GM12878 (cell line): Measurements from ENCODE around the gene ADAMTS4. TPM values are rescaled to one million over a fixed set of nuclear protein-coding genes. Genes with fewer than 3 reads are reported as not detected.

Experiments
- ATAC-seq: fragments of 200-7000 bp; cut with Tn5 transposase; 3 replicates; pipeline ENCODE4 v1.9.1; 2020; ENCODE audit warnings: mild to moderate bottlenecking, moderate library complexity
- BruUV-seq: library from RNA; stranded (reverse); fragments of 400-500 nt; replicated peaks from 2 replicates; lab custom pipeline; 2021; lab: Mats Ljungman, UMichigan
- CTCF ChIA-PET: fragments of 300-600 bp; sonication (Branson Sonifier 250); formaldehyde crosslinking; extraction: SDS; loops from one replicate; lab custom pipeline; 2021; ENCODE audit warnings: inconsistent platforms; lab: Yijun Ruan, JAX
- POLR2A ChIA-PET: fragments of 350-600 bp; formaldehyde crosslinking; extraction: SDS; loops from one replicate; lab custom pipeline; 2021; ENCODE audit warnings: inconsistent platforms; lab: Charles Lee
- RAD21 ChIA-PET: fragments of 300-600 bp; sonication (Branson Sonifier 250); formaldehyde crosslinking; loops from one replicate; lab custom pipeline; 2023; ENCODE audit warnings: antibody characterized with exemption; ENCODE audit not compliant: unreplicated experiment; lab: Charles Lee
- SMC1A ChIA-PET: fragments of 300-600 bp; sonication (Branson Sonifier 250); formaldehyde crosslinking; loops from one replicate; lab custom pipeline; 2023; ENCODE audit not compliant: unreplicated experiment, uncharacterized antibody; lab: Charles Lee
- DNase-seq: peaks from one replicate; pipeline ENCODE4 v3.0.0-alpha.2; 2011; ENCODE audit warnings: low read depth, low spot score
- FAIRE-seq: peaks from 3 replicates; lab custom pipeline; 2011; peaks lifted over from hg19 to GRCh38; lab: Jason Lieb, UNC
- H2AFZ ChIP-seq: 2 replicates; pipeline ENCODE4 v1.6.0; 2011; ENCODE audit warnings: low read depth, low read length, control low read depth; ENCODE audit not compliant: control insufficient read depth
- H3K27ac ChIP-seq: 2 replicates; pipeline ENCODE4 v1.5.1; 2011; ENCODE audit warnings: control low read depth; ENCODE audit not compliant: control insufficient read depth, insufficient read depth
- H3K27me3 ChIP-seq, 2 experiments: replicated peaks in 1 of 2; 2 replicates each; pipeline versions ENCODE4 v1.6.0 to v1.6.1; 2011; ENCODE audit warnings: low read length in 1 of 2; ENCODE audit not compliant: control insufficient read depth in 2 of 2, insufficient read depth in 2 of 2
- H3K36me3 ChIP-seq, 2 experiments: 2 replicates each; pipeline ENCODE4 v1.5.1; 2011; ENCODE audit warnings: low read length in 1 of 2; ENCODE audit not compliant: control insufficient read depth in 2 of 2, insufficient read depth in 2 of 2
- H3K4me1 ChIP-seq: 2 replicates; pipeline ENCODE4 v1.6.1; 2011; ENCODE audit warnings: mild to moderate bottlenecking, low read length, moderate library complexity, mixed read lengths; ENCODE audit not compliant: control insufficient read depth, insufficient read depth
- H3K4me2 ChIP-seq: 2 replicates; pipeline ENCODE4 v1.6.0; 2011; ENCODE audit warnings: control low read depth; ENCODE audit not compliant: control insufficient read depth, insufficient read depth
- H3K4me3 ChIP-seq: fragments of 200-600 bp; sonication (generic); 2 replicates; pipeline ENCODE4 v1.5.1; 2016
- H3K79me2 ChIP-seq: 2 replicates; pipeline ENCODE4 v1.6.0; 2011; ENCODE audit warnings: low read length; ENCODE audit not compliant: control insufficient read depth, insufficient read depth
- H3K9ac ChIP-seq: 2 replicates; pipeline ENCODE4 v1.8.0; 2011; ENCODE audit warnings: low read length, control low read depth, mixed read lengths; ENCODE audit not compliant: control insufficient read depth, insufficient read depth
- H3K9me3 ChIP-seq: replicated peaks from 3 replicates; pipeline ENCODE4 v1.5.1; 2011; ENCODE audit warnings: mild to moderate bottlenecking, low read length; ENCODE audit not compliant: control insufficient read depth, insufficient read depth
- H4K20me1 ChIP-seq: 2 replicates; pipeline ENCODE4 v1.6.0; 2011; ENCODE audit not compliant: control insufficient read depth, insufficient read depth
- BCLAF1 ChIP-seq: fragments of 450-650 bp; IDR thresholded peaks from 2 replicates; pipeline ENCODE4 v1.6.1; 2017; ENCODE audit warnings: antibody characterized with exemption, mild to moderate bottlenecking, moderate library complexity
- CEBPB ChIP-seq, 2 experiments: fragments of 150-350 bp in 1 of 2; IDR thresholded peaks; 2 replicates each; pipeline ENCODE4 v1.6.1; 2012 to 2014; ENCODE audit warnings: low read depth in 2 of 2, low read length in 2 of 2, borderline replicate concordance in 1 of 2, inconsistent platforms in 1 of 2
- E2F4 ChIP-seq: IDR thresholded peaks from 2 replicates; pipeline ENCODE4 v1.6.1; 2012; ENCODE audit warnings: low read depth, low read length, improper control_type of control experiment
- HDAC2 ChIP-seq: fragments of 200-600 bp; sonication (generic); IDR thresholded peaks from 2 replicates; pipeline ENCODE4 v1.6.1; 2017
- MEF2B ChIP-seq: fragments of 450-650 bp; IDR thresholded peaks from 2 replicates; pipeline ENCODE4 v1.6.1; 2018; ENCODE audit warnings: mild to moderate bottlenecking, moderate library complexity; ENCODE audit not compliant: partially characterized antibody, poor library complexity, severe bottlenecking
- SMC3 ChIP-seq: IDR thresholded peaks from 2 replicates; pipeline ENCODE4 v1.6.1; 2011; ENCODE audit warnings: low read length, improper control_type of control experiment, borderline replicate concordance
- WGBS: methylation state at CpG from one replicate; pipeline ENCODE4 v1.1.6; 2016; ENCODE audit warnings: low lambda C conversion rate; ENCODE audit not compliant: insufficient replicate concordance, insufficient coverage; ENCODE audit errors: missing lambda C conversion rate; 5-methylcytosine and 5-hydroxymethylcytosine counted together
- in situ Hi-C: fragments of 300-500 bp; cut with MboI; formaldehyde crosslinking; loops from 9 replicates; pipeline ENCODE4 v1.14.3; 2018; ENCODE audit warnings: mixed read lengths
- intact Hi-C: fragments of 100-400 bp; cut with micrococcal nuclease; formaldehyde crosslinking; loops from one replicate; pipeline ENCODE4 v1.14.2; 2022; ENCODE audit not compliant: unreplicated experiment
- polyA plus RNA-seq, 11 experiments: library from polyadenylated mRNA; depleted of rRNA in 4 of 11; unstranded in 6 of 11; stranded (reverse) in 5 of 11; fragments of >200 nt; fragmentation: Nextera tagmentation in 4 of 11; fragmentation: Illumina TruSeq in 1 of 11; extraction: Ambion mirVana in 4 of 11; extraction: Trizol in 1 of 11; gene quantifications; 1 replicate in 1 of 11; 2 replicates in 10 of 11; pipeline versions ENCODE4 v1.2.1 to v1.2.3, GENCODE V29; 2011 to 2016; ENCODE audit warnings: inconsistent platforms in 2 of 11, missing spikeins in 2 of 11, low read depth in 1 of 11
- total RNA-seq, 4 experiments: library from RNA; depleted of rRNA in 3 of 4; stranded (reverse); fragments of >200 nt in 3 of 4; fragmentation: Illumina TruSeq in 1 of 4; extraction: Trizol in 1 of 4; gene quantifications; 2 replicates each; pipeline versions ENCODE4 v1.2.1 to v1.2.3, GENCODE V29; 2013 to 2021

Gene ADAMTS4
- total and polyA plus RNA-seq, 10 of the 15 experiments (the other 5 are each of a cell fraction or from before 2014, with no cell fraction given), result 0.01 to 0.13 (median 0.05) TPM; not detected in 2

GRCh38 chr1:161171696-161172095 lies 27.2 kb downstream of the ADAMTS4 start:
- Histone ChIP-seq H3K9me3 (no peaks in the 10 kb centered on the region), H3K4me1 (peaks cover 15% of the 10 kb centered on the region), H3K27me3 (no peaks in the 10 kb centered on the region), H3K36me3 (peaks cover 17 to 30% of the 10 kb centered on the region in 2 experiments), H4K20me1 (no peaks in the 10 kb centered on the region), H3K9ac (no peak overlapping the region), H3K4me3 (no peak overlapping the region), H3K27ac (no peak overlapping the region), H2AFZ (no peak overlapping the region), H3K4me2 (no peak overlapping the region), H3K79me2 (peaks cover 16% of the 10 kb centered on the region)
- whole genome bisulfite sequencing, result 90% methylated on average over 12 of the region's 12 CpGs
- ChIA-PET POLR2A (interaction anchor here (0.6 to 1.7 kb wide), 3 partner anchors 13 to 162 kb away, joined by 3 to 5 read pairs (median 3); partner anchors contain the start of gene USP21), SMC1A (no interaction called here), CTCF (interaction anchor here (1.6 kb wide), 1 partner anchor 54 kb away, joined by 3 read pairs; the partner anchor contains the start of genes NIT1 and PFDN2), RAD21 (no interaction called here)
- intact Hi-C loops (no loop called here), in situ Hi-C loops (no loop called here)
- no TSS peak for BruUV-seq
- ATAC-seq (no peak), DNase-seq (no peak), FAIRE-seq (no peak)
- TF ChIP-seq BCLAF1, result no peak
- no peak for TF ChIP-seq MEF2B
- no peak for TF ChIP-seq HDAC2
- no peak for TF ChIP-seq E2F4
- TF ChIP-seq SMC3, result no peak
- no peak for TF ChIP-seq CEBPB (IDR thresholded peaks at IDR 0.05; ENCODE audit: borderline replicate concordance in 1 of 2, low read depth in 2 of 2, low read length in 2 of 2)
